Ishikawa (cell line): ENCODE measurements around the gene TMEM138.

Experiments
- CEBPB ChIP-seq: IDR thresholded peaks from 2 replicates; pipeline ENCODE4 v1.6.1; 2012
- EGR1 ChIP-seq: IDR thresholded peaks from 2 replicates; pipeline ENCODE4 v1.6.1; 2012
- NFIC ChIP-seq: IDR thresholded peaks from 2 replicates; pipeline ENCODE4 v1.6.1; 2012
- REST ChIP-seq: IDR thresholded peaks from 2 replicates; pipeline ENCODE4 v1.6.1; 2012; ENCODE audit warnings: low read depth, mild to moderate bottlenecking
- TAF1 ChIP-seq: IDR thresholded peaks from 2 replicates; pipeline ENCODE4 v1.6.1; 2012; ENCODE audit warnings: low read depth, mild to moderate bottlenecking

GRCh38 chr11:61377461-61378160, 15.4 kb downstream of the TMEM138 start:
- TF ChIP-seq NFIC (no peak), CEBPB (no peak), EGR1 (no peak), TAF1 (no peak), REST (no peak)
